ENCODE data around the gene NWD2. TPM values are rescaled to one million over a fixed set of nuclear protein-coding genes. Genes with fewer than 3 reads are reported as not detected.
"Not testable (repeated sequence)": the region's sequence is repeated elsewhere in the genome, so short reads cannot be mapped to it uniquely, and the experiment has no call there.

The NWD2 gene
- not detected for polyA plus RNA-seq (ENCODE audit: insufficient read length)

- no peak for DNase-seq (ENCODE audit: low read depth)
Measured at GRCh38 chr4:37244583-37245390, at the start of gene NWD2. Gene NWD2 (plus strand): TSS chr4:37244743. CDS start chr4:37245068, 325 bp downstream.

GRCh38 chr4:37197899-37198298, 46.6 kb upstream of the NWD2 start:
- DNase-seq (ENCODE audit: low read depth) = no peak

- not testable (repeated sequence) for DNase-seq (ENCODE audit: low read depth)
Measured at GRCh38 chr4:37204740-37205139, 39.8 kb upstream of the NWD2 start.

GRCh38 chr4:37216209-37216608, 28.3 kb upstream of the NWD2 start:
- no peak for DNase-seq (ENCODE audit: low read depth)

GRCh38 chr4:37219242-37219641, 25.3 kb upstream of the NWD2 start:
- no peak for DNase-seq (ENCODE audit: low read depth)

GRCh38 chr4:37219990-37220389, 24.6 kb upstream of the NWD2 start:
- DNase-seq (ENCODE audit: low read depth) = no peak

- no peak for DNase-seq (ENCODE audit: low read depth)
Measured at GRCh38 chr4:37220685-37221084, 23.9 kb upstream of the NWD2 start.

- no peak for DNase-seq (ENCODE audit: low read depth)
Measured at GRCh38 chr4:37223732-37224131, 20.8 kb upstream of the NWD2 start.

- no peak for DNase-seq (ENCODE audit: low read depth)
Measured at GRCh38 chr4:37224854-37225253, 19.7 kb upstream of the NWD2 start.

GRCh38 chr4:37225778-37226177, 18.8 kb upstream of the NWD2 start:
- no peak for DNase-seq (ENCODE audit: low read depth)

GRCh38 chr4:37232315-37232714, 12.2 kb upstream of the NWD2 start:
- DNase-seq (ENCODE audit: low read depth) = no peak

- DNase-seq (ENCODE audit: low read depth) = no peak
Measured at GRCh38 chr4:37236165-37236564, 8.4 kb upstream of the NWD2 start.

GRCh38 chr4:37241647-37242046, 2.9 kb upstream of the NWD2 start:
- DNase-seq (ENCODE audit: low read depth) = no peak

GRCh38 chr4:37243051-37243450, 1.5 kb upstream of the NWD2 start:
- no peak for DNase-seq (ENCODE audit: low read depth)

- DNase-seq (ENCODE audit: low read depth) = no peak
Measured at GRCh38 chr4:37243722-37244582, 591 bp upstream of the NWD2 start.

- no peak for DNase-seq (ENCODE audit: low read depth)
Measured at GRCh38 chr4:37245391-37245954, 930 bp downstream of the NWD2 start.

- no peak for DNase-seq (ENCODE audit: low read depth)
Measured at GRCh38 chr4:37246891-37247290, 2.3 kb downstream of the NWD2 start.

- no peak for DNase-seq (ENCODE audit: low read depth)
Measured at GRCh38 chr4:37258221-37258620, 13.7 kb downstream of the NWD2 start.

- no peak for DNase-seq (ENCODE audit: low read depth)
Measured at GRCh38 chr4:37268319-37268718, 23.8 kb downstream of the NWD2 start.

GRCh38 chr4:37279121-37279520, 34.6 kb downstream of the NWD2 start:
- no peak for DNase-seq (ENCODE audit: low read depth)

GRCh38 chr4:37279894-37280592, 35.5 kb downstream of the NWD2 start:
- no peak for DNase-seq (ENCODE audit: low read depth)

GRCh38 chr4:37299468-37299867, 54.9 kb downstream of the NWD2 start:
- no peak for DNase-seq (ENCODE audit: low read depth)
